ENCODE results near the gene FNDC11. TPM values are rescaled to one million over a fixed set of nuclear protein-coding genes. Genes with fewer than 3 reads are reported as not detected.

FNDC11 gene
- total and polyA plus RNA-seq, 2 of the 13 experiments (the other 11 are each of a cell fraction or from before 2014, with no cell fraction given): 0.07 TPM; not detected in 1

GRCh38 chr20:63574156-63574828 lies 20.3 kb downstream of the FNDC11 start, which contains the start of gene HELZ2 (continued):
- TF ChIP-seq SOX13 (IDR thresholded peaks at IDR 0.05) (no peak), SOX13 (CRISPR knock-in tag; conservative IDR thresholded peaks at IDR 0.05 in 1 of 2, IDR thresholded peaks at IDR 0.05 in 1 of 2) (peak in 1 of 2 experiments; percentile 30; a peak in 1 of 4 replicates), ZNF550 (CRISPR knock-in tag; IDR thresholded peaks at IDR 0.05; ENCODE audit: borderline replicate concordance) (0 out of 2 replicates have a peak, but pooled peaks have one; percentile 54), TGIF2 (CRISPR knock-in tag; IDR thresholded peaks at IDR 0.05) (0 out of 2 replicates have a peak, but pooled peaks have one; percentile 22), CC2D1A (CRISPR knock-in tag; IDR thresholded peaks at IDR 0.05) (no peak), SMARCE1 (IDR thresholded peaks at IDR 0.05; ENCODE audit: borderline replicate concordance) (no peak), ZUFSP (CRISPR knock-in tag; IDR thresholded peaks at IDR 0.05; ENCODE audit: borderline replicate concordance) (no peak), ARNTL (CRISPR knock-in tag; IDR thresholded peaks at IDR 0.05) (no peak), SRSF4 (IDR thresholded peaks at IDR 0.05; ENCODE audit: low read depth, low read length, poor library complexity, severe bottlenecking) (no peak), GTF3A (CRISPR knock-in tag; conservative IDR thresholded peaks at IDR 0.05) (no peak), MBNL3 (CRISPR knock-in tag; conservative IDR thresholded peaks at IDR 0.05) (no peak), FOXA1 (IDR thresholded peaks at IDR 0.05) (no peak), FOXA1 (CRISPR knock-in tag; IDR thresholded peaks at IDR 0.05) (no peak; the same call in 1 of the 2 replicates), SIX4 (CRISPR knock-in tag; IDR thresholded peaks at IDR 0.05) (no peak), MLX (CRISPR knock-in tag; IDR thresholded peaks at IDR 0.05) (no peak), SNAPC5 (CRISPR knock-in tag; IDR thresholded peaks at IDR 0.05; ENCODE audit: borderline replicate concordance) (peak; percentile 55; the same call in 1 of the 2 replicates), ZNF225 (CRISPR knock-in tag; IDR thresholded peaks at IDR 0.05) (peak; percentile 84), ZNF547 (CRISPR knock-in tag; IDR thresholded peaks at IDR 0.05) (peak; percentile 34; the same call in 1 of the 2 replicates), TRAFD1 (CRISPR knock-in tag; IDR thresholded peaks at IDR 0.05; ENCODE audit: borderline replicate concordance) (no peak), ZNF674 (CRISPR knock-in tag; IDR thresholded peaks at IDR 0.05; ENCODE audit: low read depth) (no peak), IKZF4 (CRISPR knock-in tag; IDR thresholded peaks at IDR 0.05; ENCODE audit: borderline replicate concordance, low read depth, not compliant biosample characterization) (no peak), KLF6 (CRISPR knock-in tag; IDR thresholded peaks at IDR 0.05) (no peak), U2AF1 (optimal IDR thresholded peaks at IDR 0.05; ENCODE audit: low read depth, low read length) (no peak), ATF4 (CRISPR knock-in tag; IDR thresholded peaks at IDR 0.05) (no peak), MYC (CRISPR knock-in tag; IDR thresholded peaks at IDR 0.05; ENCODE audit: borderline replicate concordance) (no peak)

All from HepG2 (cell line).